A549 (cell line): ENCODE results near the gene SETBP1. TPM values are rescaled to one million over a fixed set of nuclear protein-coding genes. Genes with fewer than 3 reads are reported as not detected.

Source experiments
- ATAC-seq, 2 experiments: fragments of 200-7000 bp in 1 of 2; fragments of >200 bp in 1 of 2; cut with Nextera tagmentation in 1 of 2; cut with Tn5 transposase in 1 of 2; 3 replicates each; pipeline versions ENCODE4 v1.8.0 to v1.9.1; 2018 to 2020; ENCODE audit warnings: mild to moderate bottlenecking in 1 of 2, moderate library complexity in 1 of 2
- CTCF ChIA-PET: fragments of 300-600 bp; sonication (Branson Sonifier 250); formaldehyde crosslinking; extraction: SDS; loops from one replicate; lab custom pipeline; 2021; ENCODE audit warnings: antibody characterized with exemption, inconsistent platforms; lab: Yijun Ruan, JAX
- POLR2A ChIA-PET: fragments of 350-600 bp; formaldehyde crosslinking; extraction: SDS; loops from one replicate; lab custom pipeline; 2021; ENCODE audit warnings: antibody characterized with exemption, inconsistent platforms; lab: Yijun Ruan, JAX
- DNase-seq, 2 experiments: peaks; one replicate each; pipeline versions ENCODE4 v3.0.0 to v3.0.0-alpha.2; 2011 to 2016; ENCODE audit warnings: low read depth in 1 of 2, low spot score in 1 of 2
- FAIRE-seq: peaks from 2 replicates; lab custom pipeline; 2011; peaks lifted over from hg19 to GRCh38; lab: Jason Lieb, UNC
- H3K27ac ChIP-seq, 2 experiments: fragments of >200 bp; sonication (Bioruptor Twin); formaldehyde crosslinking; 3 replicates each; pipeline ENCODE4 v1.5.1; 2016 to 2017
- H3K4me1 ChIP-seq: fragments of >200 bp; sonication (Bioruptor Twin); formaldehyde crosslinking; 3 replicates; pipeline ENCODE4 v1.6.1; 2016
- H3K4me2 ChIP-seq: fragments of >200 bp; sonication (Bioruptor Twin); formaldehyde crosslinking; 3 replicates; pipeline ENCODE4 v1.6.1; 2016
- H3K4me3 ChIP-seq: fragments of >200 bp; sonication (Bioruptor Twin); formaldehyde crosslinking; 3 replicates; pipeline ENCODE4 v1.5.1; 2016
- H3K9me3 ChIP-seq: fragments of >200 bp; sonication (Bioruptor Twin); formaldehyde crosslinking; 3 replicates; pipeline ENCODE4 v1.6.1; 2016
- ATOH8 ChIP-seq: fragments of 250-450 bp; sonication (Bioruptor Pico); IDR thresholded peaks from 2 replicates; pipeline ENCODE4 v1.5.0; 2020; ENCODE audit warnings: low read depth, mild to moderate bottlenecking, moderate library complexity
- CBX8 ChIP-seq: fragments of 200-600 bp; sonication (generic); IDR thresholded peaks from 2 replicates; pipeline ENCODE4 v1.6.1; 2016
- CTCF ChIP-seq: fragments of >200 bp; sonication (Bioruptor Twin); formaldehyde crosslinking; IDR thresholded peaks from 3 replicates; pipeline ENCODE4 v1.5.1; 2016
- FOSL2 ChIP-seq, 2 experiments: fragments of 450-650 bp in 1 of 2; fragments of >200 bp in 1 of 2; sonication (Bioruptor Twin) in 1 of 2; formaldehyde crosslinking; IDR thresholded peaks; 2 replicates each; pipeline versions ENCODE4 v1.5.0 to v1.6.1; 2016 to 2020; ENCODE audit warnings: mild to moderate bottlenecking in 1 of 2, moderate library complexity in 1 of 2
- HES2 ChIP-seq: fragments of >200 bp; sonication (Bioruptor Twin); formaldehyde crosslinking; IDR thresholded peaks from 2 replicates; pipeline ENCODE4 v1.6.1; 2016
- HMGXB4 ChIP-seq: fragments of 250-450 bp; sonication (Bioruptor Pico); IDR thresholded peaks from 2 replicates; pipeline ENCODE4 v1.5.0; 2021; ENCODE audit warnings: mild to moderate bottlenecking, moderate library complexity, borderline replicate concordance
- HOXB13 ChIP-seq: fragments of 250-450 bp; sonication (Bioruptor Pico); IDR thresholded peaks from 2 replicates; pipeline ENCODE4 v1.5.0; 2020; ENCODE audit warnings: low read depth, mild to moderate bottlenecking, moderate library complexity
- JUN ChIP-seq, 2 experiments: fragments of >200 bp; sonication (Bioruptor Twin); formaldehyde crosslinking; IDR thresholded peaks; 2 replicates in 1 of 2; 3 replicates in 1 of 2; pipeline ENCODE4 v1.6.1; 2016 to 2017
- JUNB ChIP-seq: fragments of >200 bp; sonication (Bioruptor Twin); formaldehyde crosslinking; IDR thresholded peaks from 2 replicates; pipeline ENCODE4 v1.6.1; 2016
- KDM1A ChIP-seq: fragments of 200-600 bp; sonication (generic); IDR thresholded peaks from 2 replicates; pipeline ENCODE4 v1.6.1; 2016; ENCODE audit warnings: low read depth, mild to moderate bottlenecking
- NPAS2 ChIP-seq: fragments of 250-450 bp; sonication (Bioruptor Pico); IDR thresholded peaks from 2 replicates; pipeline ENCODE4 v1.8.0; 2022; ENCODE audit warnings: mild to moderate bottlenecking, moderate library complexity, borderline replicate concordance
- PBX3 ChIP-seq: IDR thresholded peaks from 2 replicates; pipeline ENCODE4 v1.6.1; 2012
- REST ChIP-seq: fragments of 200-600 bp; sonication (generic); IDR thresholded peaks from 2 replicates; pipeline ENCODE4 v1.6.1; 2016; ENCODE audit warnings: antibody characterized with exemption, mild to moderate bottlenecking, moderate library complexity
- RFX5 ChIP-seq: fragments of 450-650 bp; IDR thresholded peaks from 2 replicates; pipeline ENCODE4 v1.7.1; 2014; ENCODE audit warnings: antibody characterized with exemption, mild to moderate bottlenecking, moderate library complexity
- SMC3 ChIP-seq: fragments of >200 bp; sonication (Bioruptor Twin); formaldehyde crosslinking; IDR thresholded peaks from 3 replicates; pipeline ENCODE4 v1.6.1; 2018; ENCODE audit warnings: inconsistent platforms
- ZSCAN20 ChIP-seq: fragments of 250-450 bp; sonication (Bioruptor Pico); IDR thresholded peaks from 2 replicates; pipeline ENCODE4 v1.8.0; 2022; ENCODE audit warnings: mild to moderate bottlenecking, moderate library complexity
- WGBS: methylation state at CpG from one replicate; pipeline ENCODE4 v1.1.6; 2017; ENCODE audit errors: missing lambda C conversion rate; 5-methylcytosine and 5-hydroxymethylcytosine counted together
- polyA plus RNA-seq, 4 experiments: library from polyadenylated mRNA; depleted of rRNA in 3 of 4; stranded (reverse); fragments of >200 nt; fragmentation: RNase III in 1 of 4; extraction: RNeasy Plus Mini Kit Qiagen cat#74134 plus additional on column Dnase treatment in 1 of 4; gene quantifications; 2 replicates in 3 of 4; 3 replicates in 1 of 4; pipeline ENCODE4 v1.2.3, GENCODE V29; 2011 to 2017

Gene SETBP1
- polyA plus RNA-seq, 2 of the 4 experiments (the other 2 are of a cell fraction), result 0.50 to 1.9 TPM

- Histone ChIP-seq H3K4me2 (no peak overlapping the region), H3K27ac (no peak overlapping the region), H3K9me3 (no peaks in the 10 kb centered on the region), H3K4me1 (no peaks in the 10 kb centered on the region), H3K4me3 (no peak overlapping the region)
- ChIA-PET CTCF (no interaction called here), POLR2A (no interaction called here)
- DNase-seq, result no peak
- TF ChIP-seq ZSCAN20 (CRISPR knock-in tag), result no peak
- no peak for FAIRE-seq
- no peak for ATAC-seq
These were observed 178.6 kb downstream of the SETBP1 start for GRCh38 chr18:44859263-44859662.

- 52% methylated on average over 6 of the region's 6 CpGs for WGBS
- Histone ChIP-seq H3K4me1 (no peaks in the 10 kb centered on the region), H3K4me3 (no peak overlapping the region), H3K9me3 (no peaks in the 10 kb centered on the region), H3K27ac (no peak overlapping the region), H3K4me2 (no peak overlapping the region)
- FAIRE-seq, result no peak
- CTCF ChIA-PET, result no interaction called here
- no peak for DNase-seq
- POLR2A ChIA-PET, result no interaction called here
- ATAC-seq, result no peak
- no peak for TF ChIP-seq FOSL2 (IDR thresholded peaks at IDR 0.05)
- no peak for TF ChIP-seq FOSL2 (CRISPR knock-in tag; IDR thresholded peaks at IDR 0.05)
- TF ChIP-seq KDM1A, result no peak
- TF ChIP-seq CBX8, result no peak
- TF ChIP-seq NPAS2 (CRISPR knock-in tag), result no peak
- TF ChIP-seq ATOH8 (CRISPR knock-in tag), result no peak
- no peak for TF ChIP-seq HOXB13
- no peak for TF ChIP-seq SMC3
- no peak for TF ChIP-seq PBX3
- no peak for TF ChIP-seq REST
- TF ChIP-seq HMGXB4 (CRISPR knock-in tag), result no peak
- no peak for TF ChIP-seq JUN (IDR thresholded peaks at IDR 0.05)
- no peak for TF ChIP-seq HES2
- no peak for TF ChIP-seq CTCF
- TF ChIP-seq RFX5, result no peak
- no peak for TF ChIP-seq JUNB
- no peak for TF ChIP-seq ZSCAN20 (CRISPR knock-in tag)
These were observed 179.2 kb downstream of the SETBP1 start for GRCh38 chr18:44859751-44860439.
